T-helper 1 cell treated with Interleukin-12 subunit alpha and Interleukin-12 subunit beta and Interleukin-4 antibody, amounts not matched to agents 30 μg/mL and 1 μg/mL, for 36 hours (primary cell): ENCODE measurements around the gene GUCY1A1.

Experiments used
- H3K27ac Mint-ChIP-seq: one replicate; pipeline ENCODE4 v1.8.0; 2021; ENCODE audit warnings: mild to moderate bottlenecking, mixed read lengths
- H3K27me3 Mint-ChIP-seq: one replicate; pipeline ENCODE4 v1.8.0; 2021; ENCODE audit warnings: low read depth, mixed read lengths
- H3K36me3 Mint-ChIP-seq: one replicate; pipeline ENCODE4 v1.8.0; 2021; ENCODE audit warnings: low read depth, mixed read lengths
- H3K4me1 Mint-ChIP-seq: one replicate; pipeline ENCODE4 v1.8.0; 2021; ENCODE audit warnings: low read depth, mixed read lengths
- H3K4me3 Mint-ChIP-seq: one replicate; pipeline ENCODE4 v1.8.0; 2021; ENCODE audit warnings: mild to moderate bottlenecking, moderate library complexity, mixed read lengths
- H3K9me3 Mint-ChIP-seq: one replicate; pipeline ENCODE4 v1.8.0; 2021; ENCODE audit warnings: mixed read lengths

GUCY1A1 gene

GRCh38 chr4:155693015-155693663 lies 26.5 kb downstream of the GUCY1A1 start:
- no peaks in the 10 kb centered on the region for H3K9me3 Mint-ChIP-seq
- no peak overlapping the region for H3K4me3 Mint-ChIP-seq
- no peaks in the 10 kb centered on the region for H3K36me3 Mint-ChIP-seq
- H3K27ac Mint-ChIP-seq, result no peak overlapping the region
- H3K27me3 Mint-ChIP-seq, result peaks cover 5% of the 10 kb centered on the region
- no peaks in the 10 kb centered on the region for H3K4me1 Mint-ChIP-seq

GRCh38 chr4:155694100-155694785 lies 27.6 kb downstream of the GUCY1A1 start:
- H3K4me3 Mint-ChIP-seq, result no peak overlapping the region
- H3K36me3 Mint-ChIP-seq, result no peaks in the 10 kb centered on the region

DNA sequence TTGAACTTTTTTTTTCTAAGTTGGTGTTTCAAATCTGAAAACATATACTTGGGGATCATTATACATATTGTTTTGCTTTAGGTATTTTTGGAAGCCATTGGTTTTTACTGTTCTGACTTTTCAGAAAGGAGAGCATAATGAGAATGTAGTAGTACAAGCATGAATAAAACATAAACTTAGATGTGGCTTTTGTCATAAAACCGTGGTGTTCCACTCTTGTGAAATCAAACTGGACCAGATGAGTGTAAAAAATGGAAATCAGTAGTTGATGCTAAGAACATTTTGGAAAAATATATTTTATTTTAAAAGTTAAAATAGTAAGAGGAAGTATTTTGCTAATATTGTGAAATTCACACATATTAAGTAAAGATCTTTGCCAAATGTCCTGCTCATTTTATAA lies 29.6 kb downstream of the GUCY1A1 start:
- no peak overlapping the region for H3K27ac Mint-ChIP-seq
- H3K36me3 Mint-ChIP-seq, result no peaks in the 10 kb centered on the region
- no peaks in the 10 kb centered on the region for H3K4me1 Mint-ChIP-seq
- H3K9me3 Mint-ChIP-seq, result no peaks in the 10 kb centered on the region
- H3K27me3 Mint-ChIP-seq, result no peaks in the 10 kb centered on the region
- H3K4me3 Mint-ChIP-seq, result no peak overlapping the region

More at GRCh38 chr4:155694100-155694785, 27.6 kb downstream of the GUCY1A1 start:
- Mint-ChIP-seq H3K27me3 (peaks cover 5% of the 10 kb centered on the region), H3K27ac (no peak overlapping the region), H3K9me3 (no peaks in the 10 kb centered on the region), H3K4me1 (no peaks in the 10 kb centered on the region)

GRCh38 chr4:155696726-155697125 lies 30.1 kb downstream of the GUCY1A1 start:
- H3K27me3 Mint-ChIP-seq, result no peaks in the 10 kb centered on the region
- no peaks in the 10 kb centered on the region for H3K4me1 Mint-ChIP-seq

GRCh38 chr4:155701827-155702226 lies 35.2 kb downstream of the GUCY1A1 start:
- H3K4me1 Mint-ChIP-seq, result no peaks in the 10 kb centered on the region
- H3K9me3 Mint-ChIP-seq, result no peaks in the 10 kb centered on the region
- no peak overlapping the region for H3K4me3 Mint-ChIP-seq
- H3K27me3 Mint-ChIP-seq, result peaks cover 3% of the 10 kb centered on the region
- no peak overlapping the region for H3K27ac Mint-ChIP-seq
- H3K36me3 Mint-ChIP-seq, result no peaks in the 10 kb centered on the region

More at GRCh38 chr4:155696726-155697125, 30.1 kb downstream of the GUCY1A1 start:
- no peaks in the 10 kb centered on the region for H3K9me3 Mint-ChIP-seq
- no peak overlapping the region for H3K4me3 Mint-ChIP-seq
- H3K36me3 Mint-ChIP-seq, result no peaks in the 10 kb centered on the region
- H3K27ac Mint-ChIP-seq, result no peak overlapping the region

- Mint-ChIP-seq H3K27ac (no peak overlapping the region), H3K36me3 (no peaks in the 10 kb centered on the region), H3K4me3 (no peak overlapping the region), H3K9me3 (no peaks in the 10 kb centered on the region), H3K27me3 (peaks cover 3% of the 10 kb centered on the region), H3K4me1 (no peaks in the 10 kb centered on the region)
Measured at GRCh38 chr4:155703486-155704247, 37.0 kb downstream of the GUCY1A1 start.

GRCh38 chr4:155704841-155705404 lies 38.3 kb downstream of the GUCY1A1 start:
- no peaks in the 10 kb centered on the region for H3K4me1 Mint-ChIP-seq
- peaks cover 3% of the 10 kb centered on the region for H3K27me3 Mint-ChIP-seq
- H3K36me3 Mint-ChIP-seq, result no peaks in the 10 kb centered on the region
- no peaks in the 10 kb centered on the region for H3K9me3 Mint-ChIP-seq
- H3K27ac Mint-ChIP-seq, result no peak overlapping the region
- no peak overlapping the region for H3K4me3 Mint-ChIP-seq

GRCh38 chr4:155705664-155706063 lies 39.0 kb downstream of the GUCY1A1 start:
- Mint-ChIP-seq H3K27me3 (peaks cover 3% of the 10 kb centered on the region), H3K27ac (no peak overlapping the region), H3K9me3 (no peaks in the 10 kb centered on the region), H3K36me3 (no peaks in the 10 kb centered on the region), H3K4me3 (no peak overlapping the region), H3K4me1 (no peaks in the 10 kb centered on the region)

DNA sequence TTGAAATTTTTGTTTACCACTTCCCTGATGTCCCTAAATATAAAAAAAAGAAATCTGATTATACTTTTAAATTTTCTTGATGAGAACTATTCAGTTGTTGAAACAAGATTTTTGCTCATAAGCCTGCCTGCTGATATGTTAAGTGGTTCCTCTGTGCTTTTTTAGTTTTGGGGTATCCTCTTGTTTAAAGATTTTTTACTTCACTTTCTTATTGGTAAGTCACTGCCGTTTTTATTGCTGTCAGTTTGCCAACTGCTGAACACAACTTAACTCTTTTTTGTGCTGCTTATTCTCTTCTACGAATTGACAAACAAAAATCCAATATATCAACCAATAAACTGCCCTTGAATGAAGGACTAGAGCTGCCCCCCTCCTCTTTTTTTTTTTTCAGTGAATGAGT lies 39.5 kb downstream of the GUCY1A1 start:
- H3K9me3 Mint-ChIP-seq, result no peaks in the 10 kb centered on the region
- no peaks in the 10 kb centered on the region for H3K4me1 Mint-ChIP-seq
- peaks cover 3% of the 10 kb centered on the region for H3K27me3 Mint-ChIP-seq
- H3K36me3 Mint-ChIP-seq, result no peaks in the 10 kb centered on the region
- H3K4me3 Mint-ChIP-seq, result no peak overlapping the region
- no peak overlapping the region for H3K27ac Mint-ChIP-seq

- Mint-ChIP-seq H3K27ac (no peak overlapping the region), H3K4me3 (no peak overlapping the region), H3K9me3 (no peaks in the 10 kb centered on the region), H3K27me3 (peaks cover 3% of the 10 kb centered on the region), H3K4me1 (no peaks in the 10 kb centered on the region), H3K36me3 (no peaks in the 10 kb centered on the region)
Measured at GRCh38 chr4:155707251-155707650, 40.6 kb downstream of the GUCY1A1 start.

- no peak overlapping the region for H3K4me3 Mint-ChIP-seq
- H3K36me3 Mint-ChIP-seq, result no peaks in the 10 kb centered on the region
- peaks cover 3% of the 10 kb centered on the region for H3K27me3 Mint-ChIP-seq
- H3K4me1 Mint-ChIP-seq, result no peaks in the 10 kb centered on the region
- H3K9me3 Mint-ChIP-seq, result no peaks in the 10 kb centered on the region
- H3K27ac Mint-ChIP-seq, result no peak overlapping the region
Measured at GRCh38 chr4:155708782-155709181, 42.1 kb downstream of the GUCY1A1 start.

- no peaks in the 10 kb centered on the region for H3K36me3 Mint-ChIP-seq
- no peaks in the 10 kb centered on the region for H3K9me3 Mint-ChIP-seq
- no peak overlapping the region for H3K27ac Mint-ChIP-seq
- no peak overlapping the region for H3K4me3 Mint-ChIP-seq
- peaks cover 3% of the 10 kb centered on the region for H3K27me3 Mint-ChIP-seq
- no peaks in the 10 kb centered on the region for H3K4me1 Mint-ChIP-seq
Measured at GRCh38 chr4:155709918-155710317, 43.3 kb downstream of the GUCY1A1 start.

DNA sequence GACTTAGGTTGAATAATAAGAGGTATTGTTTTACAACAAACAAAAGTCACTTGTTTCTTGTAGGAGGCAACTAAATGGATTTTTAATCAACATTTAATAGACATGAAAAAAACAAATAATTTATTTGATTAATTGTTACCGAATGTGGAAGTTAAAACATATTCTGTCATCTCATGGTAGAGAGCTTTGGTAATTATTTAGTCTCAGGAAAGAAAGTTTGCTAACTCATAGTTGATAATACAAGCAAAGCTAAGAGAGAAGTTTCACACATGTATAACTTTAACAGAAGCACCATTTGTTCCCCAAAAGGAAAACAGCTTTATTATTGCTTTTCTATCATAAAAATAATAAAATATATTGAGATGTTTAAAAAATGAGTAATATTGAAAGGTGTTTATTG lies 44.9 kb downstream of the GUCY1A1 start:
- Mint-ChIP-seq H3K27me3 (no peaks in the 10 kb centered on the region), H3K36me3 (no peaks in the 10 kb centered on the region), H3K27ac (no peak overlapping the region), H3K4me1 (no peaks in the 10 kb centered on the region), H3K4me3 (no peak overlapping the region), H3K9me3 (no peaks in the 10 kb centered on the region)

GRCh38 chr4:155712846-155713245 lies 46.2 kb downstream of the GUCY1A1 start:
- H3K4me1 Mint-ChIP-seq, result no peaks in the 10 kb centered on the region
- H3K36me3 Mint-ChIP-seq, result no peaks in the 10 kb centered on the region
- no peaks in the 10 kb centered on the region for H3K27me3 Mint-ChIP-seq
- H3K4me3 Mint-ChIP-seq, result no peak overlapping the region
- H3K27ac Mint-ChIP-seq, result no peak overlapping the region
- H3K9me3 Mint-ChIP-seq, result no peaks in the 10 kb centered on the region
